Measurements from ENCODE around the gene KAT6B. TPM values are rescaled to one million over a fixed set of nuclear protein-coding genes. Genes with fewer than 3 reads are reported as not detected.
"Not testable (repeated sequence)": the region's sequence is repeated elsewhere in the genome, so short reads cannot be mapped to it uniquely, and the experiment has no call there.

Gene KAT6B
- total RNA-seq, 4 donors from 2014 or later: 45.4 to 94.9 (median 62.9) TPM

DNA sequence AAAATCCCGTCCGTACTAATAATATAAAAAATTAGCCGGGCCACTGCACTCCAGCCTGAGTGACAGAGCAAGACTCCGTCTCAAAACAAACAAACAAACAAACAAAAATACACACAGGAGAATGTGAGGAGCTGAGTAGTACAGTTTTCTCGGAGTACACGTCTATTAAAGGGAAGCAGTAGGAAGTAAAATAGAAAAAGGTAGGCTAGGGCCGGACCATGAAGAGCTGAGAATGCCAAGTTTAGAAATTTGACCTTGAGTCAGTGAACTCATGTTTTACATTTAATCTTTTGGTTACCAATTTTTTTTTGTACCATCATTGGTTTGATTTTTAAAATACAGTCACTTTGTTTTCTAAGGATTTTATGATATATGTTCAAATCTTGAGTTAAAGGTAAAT lies 64.1 kb downstream of the KAT6B start:
- no peak for DNase-seq
- no peaks in the 10 kb centered on the region for H3K27me3 ChIP-seq
- no peak overlapping the region for H3K4me3 ChIP-seq
- H3K36me3 ChIP-seq: no peaks in the 10 kb centered on the region
- H3K27ac ChIP-seq: no peak overlapping the region
- H3K4me1 ChIP-seq: no peaks in the 10 kb centered on the region
- TF ChIP-seq, protein P1, sequence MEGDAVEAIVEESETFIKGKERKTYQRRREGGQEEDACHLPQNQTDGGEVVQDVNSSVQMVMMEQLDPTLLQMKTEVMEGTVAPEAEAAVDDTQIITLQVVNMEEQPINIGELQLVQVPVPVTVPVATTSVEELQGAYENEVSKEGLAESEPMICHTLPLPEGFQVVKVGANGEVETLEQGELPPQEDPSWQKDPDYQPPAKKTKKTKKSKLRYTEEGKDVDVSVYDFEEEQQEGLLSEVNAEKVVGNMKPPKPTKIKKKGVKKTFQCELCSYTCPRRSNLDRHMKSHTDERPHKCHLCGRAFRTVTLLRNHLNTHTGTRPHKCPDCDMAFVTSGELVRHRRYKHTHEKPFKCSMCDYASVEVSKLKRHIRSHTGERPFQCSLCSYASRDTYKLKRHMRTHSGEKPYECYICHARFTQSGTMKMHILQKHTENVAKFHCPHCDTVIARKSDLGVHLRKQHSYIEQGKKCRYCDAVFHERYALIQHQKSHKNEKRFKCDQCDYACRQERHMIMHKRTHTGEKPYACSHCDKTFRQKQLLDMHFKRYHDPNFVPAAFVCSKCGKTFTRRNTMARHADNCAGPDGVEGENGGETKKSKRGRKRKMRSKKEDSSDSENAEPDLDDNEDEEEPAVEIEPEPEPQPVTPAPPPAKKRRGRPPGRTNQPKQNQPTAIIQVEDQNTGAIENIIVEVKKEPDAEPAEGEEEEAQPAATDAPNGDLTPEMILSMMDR (IDR thresholded peaks at IDR 0.05): no peak
- TF ChIP-seq POLR2A (IDR thresholded peaks at IDR 0.05): no peak
- H3K9me3 ChIP-seq: no peaks in the 10 kb centered on the region

DNA sequence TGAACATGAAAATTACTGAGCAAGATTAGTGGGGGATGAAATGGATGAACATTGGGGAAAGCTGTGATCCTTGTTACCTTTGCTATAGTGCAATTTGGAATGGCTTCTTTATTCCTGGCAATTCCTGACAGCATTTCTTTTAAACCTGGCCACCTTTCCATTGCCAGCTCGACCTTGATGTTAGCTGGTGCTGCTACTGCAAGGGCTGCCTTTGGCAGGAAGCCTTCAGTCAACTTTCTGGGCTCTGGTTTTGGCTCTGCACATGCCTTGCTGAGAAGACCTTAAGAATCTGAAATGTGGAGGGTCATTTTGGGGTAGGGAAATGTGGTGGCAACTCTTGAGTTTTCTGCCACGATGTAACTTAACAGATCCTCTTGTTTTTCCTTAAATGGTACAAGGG lies 64.7 kb downstream of the KAT6B start:
- Histone ChIP-seq H3K4me3 (no peak overlapping the region), H3K27ac (no peak overlapping the region), H3K27me3 (no peaks in the 10 kb centered on the region), H3K36me3 (no peaks in the 10 kb centered on the region), H3K9me3 (no peaks in the 10 kb centered on the region), H3K4me1 (no peaks in the 10 kb centered on the region)
- no peak for TF ChIP-seq POLR2A (IDR thresholded peaks at IDR 0.05)
- TF ChIP-seq, protein P1 (IDR thresholded peaks at IDR 0.05): no peak
- DNase-seq: no peak

DNA sequence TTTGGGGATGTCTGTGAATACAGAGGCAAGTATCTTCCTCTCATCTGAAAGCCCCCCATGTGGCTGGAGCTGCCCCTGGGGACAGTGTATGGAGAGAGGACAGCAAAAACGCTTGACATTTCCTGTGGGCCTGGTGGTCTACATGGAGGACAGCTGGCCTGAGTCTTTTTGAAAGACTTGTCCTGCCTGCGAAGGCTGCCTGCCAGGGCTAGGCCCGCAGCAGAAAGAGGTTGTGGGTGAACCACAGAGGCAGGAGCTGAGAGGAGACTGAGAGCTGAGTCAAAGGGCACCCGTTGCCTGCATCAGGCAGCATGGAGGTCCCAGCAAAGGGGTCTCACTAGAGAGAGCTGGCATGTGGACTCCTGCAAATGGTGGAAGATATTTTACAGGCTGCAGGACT lies 66.4 kb downstream of the KAT6B start:
- H3K9me3 ChIP-seq: no peaks in the 10 kb centered on the region
- no peak overlapping the region for H3K27ac ChIP-seq
- no peak for DNase-seq
- no peaks in the 10 kb centered on the region for H3K36me3 ChIP-seq
- H3K27me3 ChIP-seq: no peaks in the 10 kb centered on the region
- TF ChIP-seq, protein P1 (IDR thresholded peaks at IDR 0.05): no peak
- no peak for TF ChIP-seq POLR2A (IDR thresholded peaks at IDR 0.05)
- H3K4me3 ChIP-seq: no peak overlapping the region
- peaks cover 0 to 9% (median 0%) of the 10 kb centered on the region in 4 donors for H3K4me1 ChIP-seq

DNA sequence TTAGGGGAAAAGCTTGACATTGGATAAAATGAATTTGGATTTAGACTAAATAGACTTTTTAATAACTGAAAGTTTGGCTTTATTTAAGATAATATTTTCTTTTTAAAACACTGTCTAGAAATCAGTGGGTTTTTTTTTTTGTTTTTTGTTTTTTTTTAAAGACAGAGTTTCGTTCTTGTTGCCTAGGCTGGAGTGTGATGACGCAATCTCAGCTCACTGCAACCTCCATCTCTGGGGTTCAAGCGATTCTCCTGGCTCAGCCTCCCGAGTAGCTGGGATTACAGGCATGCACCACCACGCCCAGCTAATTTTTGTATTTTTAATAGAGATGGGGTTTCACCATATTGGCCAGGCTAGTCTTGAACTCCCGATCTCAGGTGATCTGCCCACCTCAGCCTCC lies 66.9 kb downstream of the KAT6B start:
- not testable (repeated sequence) for H3K36me3 ChIP-seq, H3K4me3 ChIP-seq, DNase-seq, H3K9me3 ChIP-seq, H3K27ac ChIP-seq, H3K27me3 ChIP-seq
- peaks cover 0 to 14% (median 0%) of the 10 kb centered on the region in 4 donors for H3K4me1 ChIP-seq

DNA sequence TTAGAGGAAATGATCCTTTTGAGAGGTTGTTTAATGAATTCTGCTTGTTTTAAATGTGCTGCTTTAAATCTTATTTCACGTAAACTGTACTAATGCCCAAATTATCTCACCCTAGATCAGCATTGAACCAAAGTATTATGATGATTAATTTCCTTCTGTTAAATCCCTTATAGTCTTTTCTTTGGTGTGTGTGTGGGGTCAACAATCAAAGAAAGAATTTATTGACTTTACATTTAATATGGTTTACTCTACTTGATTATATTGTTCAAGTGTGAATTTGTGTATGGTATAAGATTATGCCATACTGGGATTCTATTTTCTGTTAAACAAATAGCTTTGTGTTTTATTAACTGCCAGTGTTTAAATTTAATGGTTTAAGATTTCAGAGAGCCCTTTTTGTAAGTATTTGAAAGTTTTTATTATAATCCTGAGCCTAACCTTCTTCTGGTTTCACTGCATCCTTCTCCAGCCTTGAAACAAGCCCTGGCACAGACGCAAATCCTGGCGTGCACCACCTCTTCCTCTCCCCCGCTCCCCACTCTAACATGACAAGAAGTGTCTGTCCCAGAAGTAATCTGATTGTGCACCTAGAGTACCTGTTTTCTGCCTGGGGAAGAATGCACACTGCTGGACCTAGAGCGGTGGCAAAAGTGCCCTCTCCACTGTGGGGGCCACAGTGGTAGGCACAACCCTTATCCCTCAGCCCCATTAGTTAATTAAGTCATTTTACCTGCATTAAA lies 70.6 kb downstream of the KAT6B start:
- no peaks in the 10 kb centered on the region for H3K36me3 ChIP-seq
- H3K27ac ChIP-seq: no peak overlapping the region
- no peaks in the 10 kb centered on the region for H3K9me3 ChIP-seq
- H3K4me1 ChIP-seq: peaks cover 0 to 19% (median 0%) of the 10 kb centered on the region in 4 donors
- TF ChIP-seq, protein P1 (IDR thresholded peaks at IDR 0.05): no peak
- no peak for TF ChIP-seq POLR2A (IDR thresholded peaks at IDR 0.05)
- H3K4me3 ChIP-seq: no peak overlapping the region
- DNase-seq: no peak
- no peaks in the 10 kb centered on the region for H3K27me3 ChIP-seq

DNA sequence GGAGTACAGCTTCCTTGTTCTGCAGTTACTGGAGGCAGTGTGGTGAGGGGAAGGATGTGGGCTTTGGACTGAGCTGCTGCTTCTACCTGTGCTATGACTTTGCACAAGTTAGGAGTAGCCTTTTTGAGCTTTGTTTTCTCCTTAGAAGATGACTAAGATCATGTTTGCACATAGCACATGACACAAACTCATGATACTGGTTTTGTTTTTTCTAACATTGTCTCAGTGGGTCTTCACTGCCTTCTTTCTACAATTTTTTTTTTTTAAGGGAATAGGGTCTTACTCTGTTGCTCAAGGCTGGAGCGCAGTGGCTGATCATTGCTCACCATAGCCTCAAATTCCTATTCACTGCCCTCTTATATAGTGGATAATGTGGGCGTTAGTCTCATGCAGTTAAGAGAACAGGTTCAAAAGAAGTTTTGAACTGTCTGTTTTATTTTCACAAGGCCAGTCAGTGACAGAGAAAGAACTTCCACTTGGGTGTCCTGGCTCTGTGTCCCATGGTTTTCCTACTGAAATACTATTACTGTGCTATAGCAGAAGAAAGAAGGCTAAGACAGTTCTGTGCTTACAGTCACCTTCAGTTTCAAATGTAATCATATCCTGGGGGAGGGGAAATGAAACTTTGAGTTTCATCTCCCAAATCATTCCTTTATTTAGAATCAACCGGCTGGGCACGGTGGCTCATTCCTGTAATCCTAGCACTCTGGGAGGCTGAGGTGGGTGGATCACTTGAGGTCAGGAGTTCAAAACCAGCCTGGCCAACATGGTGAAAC lies 72.0 kb downstream of the KAT6B start:
- H3K9me3 ChIP-seq: no peaks in the 10 kb centered on the region
- peak in 2 of 3 donors; percentile 31 to 72 for DNase-seq
- no peak overlapping the region for H3K4me3 ChIP-seq
- H3K27me3 ChIP-seq: no peaks in the 10 kb centered on the region
- peaks cover 0 to 19% (median 0%) of the 10 kb centered on the region in 4 donors for H3K4me1 ChIP-seq
- no peaks in the 10 kb centered on the region for H3K36me3 ChIP-seq
- no peak overlapping the region for H3K27ac ChIP-seq
- no peak for TF ChIP-seq POLR2A (IDR thresholded peaks at IDR 0.05)
- TF ChIP-seq, protein P1 (IDR thresholded peaks at IDR 0.05): no peak
